IMR-90 (cell line): ENCODE results near the gene CYGB. TPM values are rescaled to one million over a fixed set of nuclear protein-coding genes. Genes with fewer than 3 reads are reported as not detected.

ENCODE experiments used
- ATAC-seq: fragments of 200-7000 bp; cut with Tn5 transposase; 2 replicates; pipeline ENCODE4 v1.9.1; 2020; ENCODE audit warnings: low read depth, mild to moderate bottlenecking, moderate library complexity
- BruUV-seq: library from RNA; stranded (reverse); fragments of 400-500 nt; replicated peaks from 2 replicates; lab custom pipeline; 2021; lab: Mats Ljungman, UMichigan
- CTCF ChIA-PET: fragments of 300-600 bp; formaldehyde crosslinking; extraction: SDS; loops from one replicate; lab custom pipeline; 2021; ENCODE audit warnings: antibody characterized with exemption; lab: Yijun Ruan, JAX
- POLR2A ChIA-PET: fragments of 300-600 bp; sonication (Branson Sonifier 250); formaldehyde crosslinking; loops from one replicate; lab custom pipeline; 2022; ENCODE audit warnings: antibody characterized with exemption; ENCODE audit not compliant: unreplicated experiment; lab: Charles Lee
- DNase-seq: peaks from one replicate; pipeline ENCODE4 v3.0.0; 2013
- H2AFZ ChIP-seq: replicated peaks from 2 replicates; pipeline ENCODE3; 2013; ENCODE audit warnings: low read length, mild to moderate bottlenecking; ENCODE audit not compliant: poor library complexity
- H2AK5ac ChIP-seq: 2 replicates; pipeline ENCODE4 v1.6.1; 2013; ENCODE audit warnings: low read depth, low read length, inconsistent platforms
- H2AK9ac ChIP-seq: replicated peaks from 2 replicates; pipeline ENCODE3; 2013; ENCODE audit warnings: mild to moderate bottlenecking, low read depth, low read length, moderate library complexity; ENCODE audit not compliant: poor library complexity
- H2BK120ac ChIP-seq: 2 replicates; pipeline ENCODE4 v1.6.1; 2013; ENCODE audit warnings: low read depth, low read length, inconsistent platforms
- H2BK15ac ChIP-seq: 3 replicates; pipeline ENCODE4 v1.6.1; 2013; ENCODE audit warnings: low read depth, low read length, inconsistent platforms
- H2BK20ac ChIP-seq: 2 replicates; pipeline ENCODE4 v1.6.1; 2013; ENCODE audit warnings: low read depth, mild to moderate bottlenecking, inconsistent platforms, low read length, moderate library complexity
- H2BK5ac ChIP-seq: 2 replicates; pipeline ENCODE4 v1.6.1; 2013; ENCODE audit warnings: mild to moderate bottlenecking, low read depth, low read length, inconsistent platforms; ENCODE audit not compliant: poor library complexity, severe bottlenecking
- H3K14ac ChIP-seq: replicated peaks from 2 replicates; pipeline ENCODE4 v1.6.1; 2013; ENCODE audit warnings: low read depth, low read length, inconsistent platforms
- H3K18ac ChIP-seq: 2 replicates; pipeline ENCODE4 v1.6.1; 2013; ENCODE audit warnings: low read depth, low read length, control low read depth
- H3K23ac ChIP-seq: 2 replicates; pipeline ENCODE4 v1.6.1; 2013; ENCODE audit warnings: low read depth, low read length, inconsistent platforms
- H3K27ac ChIP-seq: 2 replicates; pipeline ENCODE4 v1.5.1; 2013; ENCODE audit warnings: mild to moderate bottlenecking, control low read depth, low read length; ENCODE audit not compliant: insufficient read depth
- H3K27me3 ChIP-seq: 2 replicates; pipeline ENCODE4 v1.6.1; 2013; ENCODE audit warnings: low read length; ENCODE audit not compliant: control insufficient read depth, insufficient read depth
- H3K36me3 ChIP-seq: 2 replicates; pipeline ENCODE4 v1.6.1; 2013; ENCODE audit warnings: low read length, mixed read lengths; ENCODE audit not compliant: control insufficient read depth, insufficient read depth
- H3K4ac ChIP-seq: 2 replicates; pipeline ENCODE4 v1.6.1; 2013; ENCODE audit warnings: low read depth, low read length, inconsistent platforms
- H3K4me1 ChIP-seq: 2 replicates; pipeline ENCODE4 v1.6.1; 2013; ENCODE audit warnings: low read length, mixed read lengths; ENCODE audit not compliant: control insufficient read depth, insufficient read depth
- H3K4me2 ChIP-seq: 2 replicates; pipeline ENCODE4 v1.6.1; 2013; ENCODE audit warnings: low read depth, mild to moderate bottlenecking, control low read depth, low read length, moderate library complexity
- H3K4me3 ChIP-seq: 2 replicates; pipeline ENCODE4 v1.5.1; 2013; ENCODE audit warnings: low read depth, mild to moderate bottlenecking, control low read depth, low read length, moderate library complexity; ENCODE audit not compliant: insufficient read depth
- H3K56ac ChIP-seq: 2 replicates; pipeline ENCODE4 v1.6.1; 2013; ENCODE audit warnings: low read length, inconsistent platforms; ENCODE audit not compliant: insufficient read depth; ENCODE audit errors: extremely low read depth
- H3K79me1 ChIP-seq, 2 experiments: 2 replicates each; pipeline ENCODE4 v1.6.1; 2013; ENCODE audit warnings: low read length in 2 of 2, inconsistent platforms in 1 of 2, low read depth in 1 of 2
- H3K9ac ChIP-seq: 2 replicates; pipeline ENCODE4 v1.6.1; 2013; ENCODE audit warnings: low read depth, low read length, control low read depth
- H3K9me1 ChIP-seq: 2 replicates; pipeline ENCODE4 v1.6.1; 2013; ENCODE audit warnings: low read length, inconsistent platforms; ENCODE audit not compliant: insufficient read depth
- H3K9me3 ChIP-seq: 2 replicates; pipeline ENCODE4 v1.6.1; 2013; ENCODE audit warnings: low read length; ENCODE audit not compliant: control insufficient read depth, insufficient read depth
- H4K20me1 ChIP-seq: 2 replicates; pipeline ENCODE4 v1.6.1; 2013; ENCODE audit warnings: low read length, inconsistent platforms; ENCODE audit not compliant: insufficient read depth
- H4K5ac ChIP-seq: 2 replicates; pipeline ENCODE4 v1.6.1; 2013; ENCODE audit warnings: mild to moderate bottlenecking, low read depth, low read length, control low read depth
- H4K8ac ChIP-seq, 2 experiments: 2 replicates each; pipeline ENCODE4 v1.6.1; 2013; ENCODE audit warnings: low read depth in 2 of 2, low read length in 2 of 2, control low read depth in 1 of 2, inconsistent platforms in 1 of 2
- H4K91ac ChIP-seq: 2 replicates; pipeline ENCODE4 v1.6.1; 2013; ENCODE audit warnings: low read depth, low read length, inconsistent platforms; ENCODE audit not compliant: insufficient read depth
- BHLHE40 ChIP-seq: fragments of 150-350 bp; IDR thresholded peaks from 2 replicates; pipeline ENCODE4 v1.6.1; 2016; ENCODE audit warnings: mild to moderate bottlenecking, low read depth, low read length
- CEBPB ChIP-seq: IDR thresholded peaks from 2 replicates; pipeline ENCODE4 v1.6.1; 2012; ENCODE audit warnings: low read depth, low read length, improper control_type of control experiment
- CHD1 ChIP-seq: IDR thresholded peaks from 2 replicates; pipeline ENCODE4 v1.6.1; 2012; ENCODE audit warnings: low read depth, low read length, improper control_type of control experiment
- CTCF ChIP-seq: conservative IDR thresholded peaks from 2 replicates; pipeline ENCODE4 v1.5.1; 2012; ENCODE audit warnings: mild to moderate bottlenecking, low read depth, low read length, improper control_type of control experiment
- ELK1 ChIP-seq: fragments of 150-350 bp; IDR thresholded peaks from 2 replicates; pipeline ENCODE4 v1.6.1; 2016; ENCODE audit warnings: low read depth, mild to moderate bottlenecking, low read length, moderate library complexity, borderline replicate concordance
- FOS ChIP-seq: fragments of 150-350 bp; IDR thresholded peaks from 2 replicates; pipeline ENCODE4 v1.6.1; 2016; ENCODE audit warnings: low read depth, low read length
- MAFK ChIP-seq: IDR thresholded peaks from 2 replicates; pipeline ENCODE4 v1.6.1; 2012; ENCODE audit warnings: low read depth, low read length, improper control_type of control experiment
- MAZ ChIP-seq: IDR thresholded peaks from 2 replicates; pipeline ENCODE4 v1.6.1; 2012; ENCODE audit warnings: low read depth, mild to moderate bottlenecking, low read length, improper control_type of control experiment, moderate library complexity, borderline replicate concordance
- MXI1 ChIP-seq: IDR thresholded peaks from 2 replicates; pipeline ENCODE4 v1.6.1; 2012; ENCODE audit warnings: low read depth, mild to moderate bottlenecking, low read length, moderate library complexity, borderline replicate concordance
- NFE2L2 ChIP-seq: fragments of 150-350 bp; IDR thresholded peaks from 2 replicates; pipeline ENCODE4 v1.6.1; 2016; ENCODE audit warnings: low read depth, mild to moderate bottlenecking, low read length
- POLR2A ChIP-seq: IDR thresholded peaks from 2 replicates; pipeline ENCODE4 v1.6.1; 2012; ENCODE audit warnings: mild to moderate bottlenecking, low read depth, low read length
- RAD21 ChIP-seq: IDR thresholded peaks from 2 replicates; pipeline ENCODE4 v1.6.1; 2012; ENCODE audit warnings: low read length, improper control_type of control experiment
- RCOR1 ChIP-seq: IDR thresholded peaks from 2 replicates; pipeline ENCODE4 v1.6.1; 2012; ENCODE audit warnings: mild to moderate bottlenecking, low read length, improper control_type of control experiment; ENCODE audit not compliant: insufficient replicate concordance
- RFX5 ChIP-seq: IDR thresholded peaks from 2 replicates; pipeline ENCODE4 v1.8.0; 2012; ENCODE audit warnings: low read depth, mild to moderate bottlenecking, low read length, moderate library complexity
- SMC3 ChIP-seq: fragments of 150-350 bp; IDR thresholded peaks from 2 replicates; pipeline ENCODE4 v1.6.1; 2016; ENCODE audit warnings: low read depth, mild to moderate bottlenecking, antibody characterized with exemption, low read length, moderate library complexity
- USF2 ChIP-seq: fragments of 150-350 bp; IDR thresholded peaks from 2 replicates; pipeline ENCODE4 v1.6.1; 2017; ENCODE audit warnings: mild to moderate bottlenecking, antibody characterized with exemption, low read length, low read depth
- WGBS, 2 experiments: methylation state at CpG; one replicate each; pipeline versions ENCODE4 v1.1.5 to v1.1.7; 2013; ENCODE audit warnings: missing lambda C conversion rate in 2 of 2; ENCODE audit not compliant: insufficient read length in 1 of 2; ENCODE audit errors: extremely low coverage in 2 of 2; 5-methylcytosine and 5-hydroxymethylcytosine counted together
- dilution Hi-C: fragments of 300-500 bp; cut with HindIII; formaldehyde crosslinking; loops from one replicate; pipeline ENCODE4 v1.14.3; 2018; ENCODE audit warnings: low sequenced_read_pairs; ENCODE audit not compliant: unreplicated experiment
- in situ Hi-C: fragments of 300-500 bp; cut with MboI; formaldehyde crosslinking; loops from 3 replicates; pipeline ENCODE4 v1.14.3; 2019; ENCODE audit warnings: low sequenced_read_pairs, inconsistent platforms, mixed read lengths
- intact Hi-C: fragments of 100-400 bp; cut with micrococcal nuclease; formaldehyde crosslinking; loops from 2 replicates; pipeline ENCODE4 v1.10.0; 2022
- polyA plus RNA-seq, 3 experiments: library from polyadenylated mRNA; depleted of rRNA; stranded (reverse); fragments of >200 nt; gene quantifications; 2 replicates each; pipeline ENCODE4 v1.2.3, GENCODE V29; 2012; ENCODE audit warnings: low replicate concordance in 1 of 3
- total RNA-seq: library from RNA; depleted of rRNA; stranded (reverse); fragments of >200 nt; gene quantifications from 2 replicates; pipeline ENCODE4 v1.2.3, GENCODE V29; 2012

CYGB gene
- total and polyA plus RNA-seq, 2 of the 4 experiments (the other 2 are of a cell fraction) = 1.3 to 2.9 TPM

GRCh38 chr17:76572201-76572910, 34.8 kb upstream of the CYGB start:
- Histone ChIP-seq H3K4me3 (no peak overlapping the region), H2AK9ac (no peak overlapping the region), H3K9me3 (peaks cover 6% of the 10 kb centered on the region), H3K14ac (no peak overlapping the region), H2BK120ac (no peak overlapping the region), H2AFZ (no peak overlapping the region), H3K36me3 (0 out of 2 replicates have a peak, but pooled peaks cover 1% of the 10 kb centered on the region), H2AK5ac (no peak overlapping the region), H3K79me1 (no peaks in the 10 kb centered on the region), H3K18ac (no peak overlapping the region), H4K91ac (no peak overlapping the region), H4K20me1 (peaks cover 10% of the 10 kb centered on the region), H2BK20ac (no peak overlapping the region), H4K5ac (no peak overlapping the region), H2BK5ac (no peak overlapping the region), H2BK15ac (no peak overlapping the region), H3K27me3 (no peaks in the 10 kb centered on the region), H4K8ac (no peak overlapping the region), H3K23ac (no peak overlapping the region), H3K4me2 (no peak overlapping the region), H3K9ac (no peak overlapping the region), H3K56ac (no peak overlapping the region), H3K4me1 (no peaks in the 10 kb centered on the region), H3K9me1 (peaks cover 3% of the 10 kb centered on the region; the same call in 1 of the 2 replicates), H3K27ac (no peak overlapping the region), H3K4ac (no peak overlapping the region)
- TF ChIP-seq CTCF (no peak), CHD1 (no peak), RCOR1 (no peak), RFX5 (no peak), SMC3 (no peak), FOS (no peak), RAD21 (no peak), MAFK (no peak), NFE2L2 (no peak), POLR2A (no peak), CEBPB (no peak), MXI1 (no peak), USF2 (no peak), BHLHE40 (no peak), ELK1 (no peak), MAZ (no peak)
- WGBS, 2 experiments = 92% methylated on average over 14 of the region's 17 CpGs; no CpG with 5 or more reads in 1 of the 2 experiments
- ATAC-seq (no peak), DNase-seq (no peak)
- in situ Hi-C loops = no loop called here
- dilution Hi-C loops = no loop called here
- ChIA-PET CTCF (no interaction called here), POLR2A (no interaction called here)
- no TSS peak for BruUV-seq
- intact Hi-C loops = no loop called here
